Epithelial cell of proximal tubule (primary cell): ENCODE data around the gene QPRT. TPM values are rescaled to one million over a fixed set of nuclear protein-coding genes. Genes with fewer than 3 reads are reported as not detected.

ENCODE experiments used
- DNase-seq: peaks from one replicate; pipeline ENCODE4 v3.0.0-alpha.2; 2011; ENCODE audit warnings: low read depth
- H3K4me3 ChIP-seq: 2 replicates; pipeline ENCODE4 v1.5.1; 2011; ENCODE audit warnings: low read depth, mild to moderate bottlenecking, low read length
- total RNA-seq: library from RNA; depleted of rRNA; stranded (reverse); fragments of >200 nt; gene quantifications from 2 replicates; pipeline ENCODE4 v1.2.3, GENCODE V29; 2015
- TF ChIP-seq, protein P1 (sequence below): conservative IDR thresholded peaks from 2 replicates; pipeline ENCODE4 v1.5.1; 2012; ENCODE audit warnings: low read depth, mild to moderate bottlenecking, low read length

The QPRT gene
- total RNA-seq, 1 donor from 2014 or later: 89.9 TPM

DNA sequence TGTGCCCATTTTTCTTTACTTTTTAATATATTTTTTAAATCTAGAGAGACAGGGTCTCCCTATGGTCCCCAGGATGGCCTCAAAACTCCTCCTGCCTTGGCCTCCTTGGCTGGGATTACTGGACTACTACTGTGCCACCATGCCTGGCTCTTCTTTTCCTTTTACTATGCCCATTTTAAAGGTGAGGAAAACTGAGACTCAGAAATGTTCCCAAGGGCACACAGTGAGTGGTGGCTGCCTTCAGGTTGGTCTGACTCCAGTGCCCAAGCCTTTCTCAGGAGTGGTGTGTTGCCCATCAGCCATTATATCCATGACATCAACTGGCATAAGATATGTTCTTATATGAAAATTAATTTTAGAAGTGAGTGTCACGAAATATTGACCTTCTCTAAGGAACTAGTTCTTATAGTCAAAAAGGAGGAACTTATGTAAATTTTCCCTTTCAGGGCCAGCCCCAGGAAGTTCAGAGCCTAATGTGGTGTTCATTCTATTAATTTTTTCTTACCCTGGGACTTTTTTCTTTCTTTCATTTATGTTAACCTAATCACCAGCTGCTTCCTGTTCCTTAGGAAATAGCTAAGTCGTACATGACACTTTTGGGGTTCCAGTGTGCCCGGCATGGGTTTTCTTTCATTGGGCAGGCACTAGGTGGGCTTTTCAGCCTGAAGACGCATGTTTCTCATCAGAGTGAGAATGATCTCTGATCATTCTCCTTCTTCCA lies 33.8 kb upstream of the QPRT start:
- no peak overlapping the region for H3K4me3 ChIP-seq
- no peak for DNase-seq
- TF ChIP-seq, protein P1, sequence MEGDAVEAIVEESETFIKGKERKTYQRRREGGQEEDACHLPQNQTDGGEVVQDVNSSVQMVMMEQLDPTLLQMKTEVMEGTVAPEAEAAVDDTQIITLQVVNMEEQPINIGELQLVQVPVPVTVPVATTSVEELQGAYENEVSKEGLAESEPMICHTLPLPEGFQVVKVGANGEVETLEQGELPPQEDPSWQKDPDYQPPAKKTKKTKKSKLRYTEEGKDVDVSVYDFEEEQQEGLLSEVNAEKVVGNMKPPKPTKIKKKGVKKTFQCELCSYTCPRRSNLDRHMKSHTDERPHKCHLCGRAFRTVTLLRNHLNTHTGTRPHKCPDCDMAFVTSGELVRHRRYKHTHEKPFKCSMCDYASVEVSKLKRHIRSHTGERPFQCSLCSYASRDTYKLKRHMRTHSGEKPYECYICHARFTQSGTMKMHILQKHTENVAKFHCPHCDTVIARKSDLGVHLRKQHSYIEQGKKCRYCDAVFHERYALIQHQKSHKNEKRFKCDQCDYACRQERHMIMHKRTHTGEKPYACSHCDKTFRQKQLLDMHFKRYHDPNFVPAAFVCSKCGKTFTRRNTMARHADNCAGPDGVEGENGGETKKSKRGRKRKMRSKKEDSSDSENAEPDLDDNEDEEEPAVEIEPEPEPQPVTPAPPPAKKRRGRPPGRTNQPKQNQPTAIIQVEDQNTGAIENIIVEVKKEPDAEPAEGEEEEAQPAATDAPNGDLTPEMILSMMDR: no peak

DNA sequence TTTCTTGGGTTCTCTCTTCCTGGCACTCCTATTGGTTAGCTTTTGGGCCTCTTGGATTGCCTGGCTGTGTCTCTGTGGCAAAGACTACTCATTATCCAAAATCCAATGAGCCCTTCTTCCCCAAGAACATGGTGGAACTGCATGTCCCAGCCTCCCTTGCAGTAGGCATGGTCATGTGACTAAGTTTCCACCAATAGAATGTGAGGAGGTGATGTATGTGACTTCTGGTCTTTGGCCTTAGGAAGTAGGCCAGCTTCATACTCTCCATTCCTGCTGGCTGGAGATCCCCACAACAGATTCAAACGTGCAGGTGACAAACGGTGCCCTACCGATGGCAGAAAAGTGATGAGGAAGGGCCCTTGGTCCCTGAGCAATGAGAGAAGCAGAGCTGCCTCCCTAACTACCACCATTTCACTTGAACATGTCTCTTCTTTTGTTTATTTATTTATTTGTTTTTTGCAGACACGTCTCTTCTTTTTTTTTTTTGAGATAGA lies 33.2 kb upstream of the QPRT start:
- DNase-seq: no peak
- TF ChIP-seq, protein P1: no peak
- H3K4me3 ChIP-seq: no peak overlapping the region

DNA sequence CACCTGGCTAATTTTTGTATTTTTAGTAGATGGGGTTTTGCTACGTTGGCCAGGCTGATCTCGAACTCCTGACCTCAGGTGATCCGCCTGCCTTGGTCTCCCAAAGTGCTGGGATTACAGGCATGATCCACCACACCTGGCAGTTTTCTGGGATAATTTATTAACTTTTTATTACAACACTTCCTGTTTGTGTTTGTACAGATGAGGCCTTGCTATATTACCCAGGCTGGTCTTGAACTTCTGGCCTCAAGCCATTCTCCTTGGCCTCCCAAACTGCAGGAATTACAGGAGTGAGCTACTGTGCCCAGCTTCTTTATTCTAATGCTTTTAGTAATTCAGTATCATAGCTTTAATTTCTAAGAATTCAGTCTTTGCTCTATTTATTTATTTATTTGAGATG lies 32.0 kb upstream of the QPRT start:
- no peak overlapping the region for H3K4me3 ChIP-seq
- TF ChIP-seq, protein P1: no peak
- no peak for DNase-seq

DNA sequence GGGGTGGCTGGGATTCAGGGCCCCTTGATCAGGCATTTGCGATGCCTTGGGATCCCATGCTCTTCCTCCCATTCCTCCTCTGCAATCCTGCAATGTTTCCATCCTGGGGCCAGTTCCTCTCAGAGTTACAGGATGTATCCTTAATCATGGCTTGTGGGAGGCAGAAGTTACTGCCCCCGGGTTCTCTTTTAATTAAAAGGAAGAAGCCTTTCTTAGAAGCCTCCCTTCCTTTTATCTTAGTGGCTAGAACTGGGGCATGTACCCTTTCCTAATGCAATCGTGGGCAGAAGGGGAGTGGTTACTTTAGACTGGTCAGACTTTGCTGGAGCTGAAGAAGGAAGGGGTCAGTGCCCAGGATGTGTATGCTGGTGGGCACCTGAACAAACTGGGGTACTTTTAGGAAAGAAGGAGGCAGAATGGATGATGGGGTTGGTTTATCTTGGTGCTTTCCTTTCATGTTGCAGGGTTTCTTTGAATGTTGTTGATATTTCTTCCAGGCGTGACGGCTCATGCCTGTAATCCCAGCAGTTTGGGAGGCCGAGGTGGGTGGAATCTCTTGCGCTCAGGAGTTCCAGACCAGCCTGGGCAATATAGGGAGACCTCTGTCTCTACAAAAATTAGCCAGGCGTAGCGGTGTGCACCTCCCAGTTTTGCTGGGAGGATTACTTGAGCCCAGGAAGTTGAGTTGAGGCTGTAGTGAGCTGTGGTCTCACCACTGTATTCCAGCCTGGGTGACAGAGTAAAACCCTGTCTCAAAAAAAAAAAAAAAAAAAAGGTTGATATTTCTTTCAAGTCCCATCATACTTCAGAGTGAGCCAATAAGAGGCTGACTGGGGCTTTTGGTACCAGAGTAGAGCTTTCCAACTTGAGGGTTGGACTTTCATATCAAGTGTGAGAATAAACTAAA lies 29.1 kb upstream of the QPRT start:
- no peak overlapping the region for H3K4me3 ChIP-seq
- no peak for DNase-seq
- TF ChIP-seq, protein P1: no peak

DNA sequence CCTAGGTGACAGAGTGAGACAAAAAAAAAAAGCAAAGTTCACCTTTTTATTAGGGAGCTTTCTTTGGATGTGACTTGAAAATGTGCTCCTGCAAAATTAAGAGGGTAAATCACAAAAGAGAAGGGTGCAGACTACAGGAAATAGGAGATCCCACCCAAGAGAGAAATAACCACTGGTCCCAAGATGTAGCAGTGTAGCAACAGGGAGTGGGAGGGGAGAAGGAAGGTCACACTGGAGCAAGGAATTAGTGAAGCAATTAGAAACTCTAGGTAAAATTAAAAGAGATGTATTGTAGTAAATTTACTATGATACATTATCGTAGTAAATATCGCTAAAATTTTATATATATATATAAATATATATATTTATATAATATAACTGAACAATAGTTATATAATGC lies 28.2 kb upstream of the QPRT start:
- H3K4me3 ChIP-seq: no peak overlapping the region
- TF ChIP-seq, protein P1: no peak
- no peak for DNase-seq

DNA sequence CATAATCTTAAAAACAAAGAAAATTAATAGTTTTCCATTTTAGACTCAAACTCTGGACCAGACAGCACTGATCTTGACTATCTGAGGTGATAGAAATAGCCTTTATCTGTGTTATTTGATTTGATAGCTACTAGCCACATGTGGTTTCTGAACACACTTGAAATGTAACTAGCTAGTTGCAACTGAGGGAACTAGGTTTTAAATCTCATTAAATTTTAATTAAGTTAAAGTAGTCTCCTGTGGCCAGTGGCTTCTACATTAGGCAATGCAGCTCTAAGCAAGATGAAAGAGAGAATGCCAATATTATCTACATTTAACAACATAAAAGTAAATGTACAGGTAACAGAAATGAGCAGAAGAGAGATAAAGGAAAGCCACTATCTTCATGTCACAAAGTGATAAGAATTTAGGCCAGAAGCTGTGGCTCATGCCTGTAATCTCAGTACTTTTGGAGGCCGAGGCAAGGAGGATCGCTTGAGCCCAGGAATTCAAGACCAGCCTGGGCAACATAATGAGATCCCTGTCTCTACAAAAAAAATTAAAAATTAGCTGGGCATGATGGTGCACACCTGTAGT lies 27.1 kb upstream of the QPRT start:
- TF ChIP-seq, protein P1: no peak
- DNase-seq: no peak
- no peak overlapping the region for H3K4me3 ChIP-seq
